ENCODE results near the gene STOM.

DNA sequence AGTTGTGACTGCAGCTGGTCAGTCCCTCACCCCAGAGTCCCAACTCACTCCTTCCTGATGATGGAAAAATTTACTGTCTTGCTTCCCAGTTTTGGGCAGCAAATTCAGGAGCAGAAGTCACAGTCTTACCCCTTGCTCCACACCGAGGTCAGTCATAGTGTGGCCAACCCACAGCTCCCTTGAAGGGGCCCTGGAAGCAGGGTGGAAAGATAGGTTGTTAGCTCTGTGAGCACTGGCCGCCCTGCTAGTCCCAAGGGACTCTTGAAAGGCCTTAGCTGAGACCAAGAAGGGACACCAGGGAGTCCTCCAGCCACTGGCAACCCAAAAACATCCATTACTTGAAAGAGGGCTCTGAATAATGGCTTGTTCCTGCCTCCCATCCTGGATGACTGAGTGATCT is 62.1 kb downstream of the STOM start:
- TF ChIP-seq POLR2A (IDR thresholded peaks at IDR 0.05; ENCODE audit: control extremely low read depth in 1 of 2, low read depth in 2 of 2, low read length in 2 of 2) (no peak), CTCF (IDR thresholded peaks at IDR 0.05; ENCODE audit: control extremely low read depth in 1 of 3, insufficient read depth in 1 of 3, low read depth in 1 of 3, low read length in 3 of 3) (no peak), CEBPB (IDR thresholded peaks at IDR 0.05; ENCODE audit: low read depth, low read length) (no peak), EZH2 (IDR thresholded peaks at IDR 0.05; ENCODE audit: low read depth, low read length, severe bottlenecking) (no peak), KDM5A (IDR thresholded peaks at IDR 0.05; ENCODE audit: low read length) (no peak), SIN3A (conservative IDR thresholded peaks at IDR 0.05 in 1 of 2, IDR thresholded peaks at IDR 0.05 in 1 of 2; ENCODE audit: low read depth in 1 of 2, low read length in 2 of 2) (no peak), TCF12 (IDR thresholded peaks at IDR 0.05; ENCODE audit: low read depth, low read length) (no peak), ZNF274 (IDR thresholded peaks at IDR 0.05; ENCODE audit: borderline replicate concordance, extremely low read depth, low read length) (no peak), TBP (IDR thresholded peaks at IDR 0.05; ENCODE audit: low read depth, low read length) (no peak)
